ENCODE data around the gene STON2. TPM values are rescaled to one million over a fixed set of nuclear protein-coding genes. Genes with fewer than 3 reads are reported as not detected.

STON2 gene
- total and polyA plus RNA-seq, 2 of the 8 experiments (the other 6 are each of a cell fraction or from before 2014, with no cell fraction given) = 8.9 to 50.0 TPM

DNA sequence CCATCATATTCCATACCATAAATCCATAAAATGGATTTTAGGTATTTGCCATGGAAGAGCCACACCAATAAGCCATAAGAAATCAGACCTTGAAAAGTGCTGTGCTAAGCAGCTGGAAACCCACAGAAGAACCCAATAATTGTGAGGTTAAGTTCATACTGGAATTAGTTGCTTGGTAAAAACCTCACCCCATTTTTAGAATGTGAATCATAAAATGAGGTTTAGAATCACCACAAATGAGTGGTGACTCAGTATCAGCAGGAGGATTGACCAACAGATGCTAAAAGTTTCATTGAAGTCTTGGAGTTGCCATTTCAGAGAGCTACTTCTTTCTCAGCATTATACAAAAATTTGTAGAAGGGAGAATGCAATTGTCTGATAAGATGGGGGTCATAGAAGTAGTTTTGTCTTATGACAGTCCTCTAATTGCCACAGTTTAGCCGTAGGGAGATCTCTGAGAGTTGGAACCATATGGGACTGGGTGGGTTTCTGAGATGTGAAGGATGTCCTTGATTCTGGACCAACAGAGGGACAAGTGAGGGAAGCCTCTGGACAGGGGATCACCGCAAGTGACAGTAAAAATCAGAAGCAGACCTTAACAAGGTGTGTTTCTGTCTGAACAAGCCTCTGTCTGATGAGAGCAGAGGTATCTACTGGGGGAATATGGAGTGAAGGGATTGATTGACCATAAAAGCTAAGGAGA is 1.4 kb upstream of the STON2 start:
- Histone ChIP-seq H3K14ac (ENCODE audit: insufficient read length) (no peak overlapping the region), H3K4me2 (ENCODE audit: insufficient read depth in 1 of 2, low read depth in 2 of 2, low read length in 2 of 2) (no peak overlapping the region), H2BK12ac (ENCODE audit: low read depth, low read length) (no peak overlapping the region), H3K4ac (replicated peaks; ENCODE audit: insufficient read length, low read depth, low read length) (no peak overlapping the region), H3K79me2 (ENCODE audit: control insufficient read depth in 1 of 2, insufficient read depth in 2 of 2, low read length in 2 of 2) (0 out of 4 replicates have a peak, but pooled peaks cover 0 to 3% of the 10 kb centered on the region in 2 experiments), H2BK15ac (ENCODE audit: low read length) (no peak overlapping the region), H3K27ac (ENCODE audit: low read depth, low read length) (no peak overlapping the region), H2BK5ac (ENCODE audit: low read depth, low read length) (no peak overlapping the region), H3K9ac (replicated peaks in 1 of 4; ENCODE audit: extremely low read depth in 1 of 4, low read depth in 3 of 4, low read length in 3 of 4) (no peak overlapping the region), H3K56ac (replicated peaks; ENCODE audit: insufficient read length, low read depth, low read length) (no peak overlapping the region), H2AK5ac (ENCODE audit: low read depth, low read length) (no peak overlapping the region), H4K91ac (replicated peaks; ENCODE audit: insufficient read length, low read length) (no peak overlapping the region), H2BK120ac (replicated peaks; ENCODE audit: low read depth, low read length) (no peak overlapping the region), H3K23me2 (ENCODE audit: low read depth, low read length) (no peaks in the 10 kb centered on the region), H3K9me3 (ENCODE audit: insufficient read depth in 2 of 2, low read depth in 1 of 2, low read length in 1 of 2) (no peaks in the 10 kb centered on the region), H2BK20ac (ENCODE audit: low read length) (no peak overlapping the region), H3K79me1 (ENCODE audit: low read depth, low read length) (peaks cover 2% of the 10 kb centered on the region; the same call in 1 of the 2 replicates), H4K8ac (ENCODE audit: extremely low read depth, insufficient read depth, low read length) (no peak overlapping the region), H4K5ac (ENCODE audit: insufficient read length, low read depth, low read length) (no peak overlapping the region), H3K4me3 (ENCODE audit: extremely low read depth in 1 of 4, insufficient read depth in 2 of 4, low read depth in 3 of 4, low read length in 4 of 4) (no peak overlapping the region), H3K36me3 (ENCODE audit: control insufficient read depth in 2 of 4, insufficient read depth in 4 of 4, low read length in 3 of 4) (peaks cover 2 to 11% (median 5%) of the 10 kb centered on the region in 4 experiments; a peak in 4 of 8 replicates), H3K4me1 (replicated peaks in 1 of 4; ENCODE audit: control insufficient read depth in 3 of 4, insufficient read depth in 4 of 4, low read length in 3 of 4) (peaks cover 0 to 4% (median 0%) of the 10 kb centered on the region in 4 experiments; a peak in 1 of 7 replicates), H4K20me1 (replicated peaks in 1 of 2; ENCODE audit: control insufficient read depth in 1 of 2, insufficient read depth in 2 of 2, low read length in 2 of 2) (peaks cover 0 to 3% of the 10 kb centered on the region in 2 experiments), H3K23ac (ENCODE audit: insufficient read length) (no peak overlapping the region), H2AFZ (ENCODE audit: low read length) (no peak overlapping the region), H3K18ac (ENCODE audit: extremely low read depth, low read length) (no peak overlapping the region; the same call in 1 of the 2 replicates), H3K27me3 (replicated peaks in 1 of 4; ENCODE audit: control insufficient read depth in 3 of 4, extremely low read depth in 1 of 4, insufficient read depth in 3 of 4, low read length in 3 of 4) (no peaks in the 10 kb centered on the region)
- no peak for FAIRE-seq
- WGBS, 2 experiments (ENCODE audit: extremely low coverage in 1 of 2, insufficient coverage in 1 of 2, insufficient read length in 1 of 2, insufficient replicate concordance in 2 of 2, low coverage in 1 of 2, low lambda C conversion rate in 2 of 2, missing lambda C conversion rate in 1 of 2) = 88% methylated on average over 2 of the region's 2 CpGs; no CpG with 5 or more reads in 1 of the 2 experiments
- ChIA-PET CTCF (ENCODE audit: partially characterized antibody) (interaction anchor here (1.1 to 2.8 kb wide), 5 partner anchors 11 to 132 kb away, joined by 3 to 7 read pairs (median 4); no protein-coding TSS in a partner anchor), POLR2A (ENCODE audit: partially characterized antibody) (interaction anchor here (1.4 kb wide), 1 partner anchor 17 kb away, joined by 4 read pairs; no protein-coding TSS in a partner anchor)
- DNase-seq (ENCODE audit: low read depth in 1 of 2, low spot score in 2 of 2) = no peak
- TF ChIP-seq RAD21 (IDR thresholded peaks at IDR 0.05 in 1 of 2, conservative IDR thresholded peaks at IDR 0.05 in 1 of 2; ENCODE audit: low read depth in 2 of 2, low read length in 2 of 2) = no peak
- TF ChIP-seq, protein P1, sequence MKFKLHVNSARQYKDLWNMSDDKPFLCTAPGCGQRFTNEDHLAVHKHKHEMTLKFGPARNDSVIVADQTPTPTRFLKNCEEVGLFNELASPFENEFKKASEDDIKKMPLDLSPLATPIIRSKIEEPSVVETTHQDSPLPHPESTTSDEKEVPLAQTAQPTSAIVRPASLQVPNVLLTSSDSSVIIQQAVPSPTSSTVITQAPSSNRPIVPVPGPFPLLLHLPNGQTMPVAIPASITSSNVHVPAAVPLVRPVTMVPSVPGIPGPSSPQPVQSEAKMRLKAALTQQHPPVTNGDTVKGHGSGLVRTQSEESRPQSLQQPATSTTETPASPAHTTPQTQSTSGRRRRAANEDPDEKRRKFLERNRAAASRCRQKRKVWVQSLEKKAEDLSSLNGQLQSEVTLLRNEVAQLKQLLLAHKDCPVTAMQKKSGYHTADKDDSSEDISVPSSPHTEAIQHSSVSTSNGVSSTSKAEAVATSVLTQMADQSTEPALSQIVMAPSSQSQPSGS (IDR thresholded peaks at IDR 0.05; ENCODE audit: low read length) = no peak
- TF ChIP-seq CHD1 (IDR thresholded peaks at IDR 0.05; ENCODE audit: low read depth, low read length) = no peak
- no peak for TF ChIP-seq CREB1 (IDR thresholded peaks at IDR 0.05)
- TF ChIP-seq, protein P2, sequence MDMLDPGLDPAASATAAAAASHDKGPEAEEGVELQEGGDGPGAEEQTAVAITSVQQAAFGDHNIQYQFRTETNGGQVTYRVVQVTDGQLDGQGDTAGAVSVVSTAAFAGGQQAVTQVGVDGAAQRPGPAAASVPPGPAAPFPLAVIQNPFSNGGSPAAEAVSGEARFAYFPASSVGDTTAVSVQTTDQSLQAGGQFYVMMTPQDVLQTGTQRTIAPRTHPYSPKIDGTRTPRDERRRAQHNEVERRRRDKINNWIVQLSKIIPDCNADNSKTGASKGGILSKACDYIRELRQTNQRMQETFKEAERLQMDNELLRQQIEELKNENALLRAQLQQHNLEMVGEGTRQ (IDR thresholded peaks at IDR 0.05; ENCODE audit: low read length) = no peak
- TF ChIP-seq SIN3A (conservative IDR thresholded peaks at IDR 0.05 in 1 of 2, IDR thresholded peaks at IDR 0.05 in 1 of 2; ENCODE audit: low read depth in 1 of 2, low read length in 2 of 2) = no peak
- no peak for TF ChIP-seq SIX5 (IDR thresholded peaks at IDR 0.05; ENCODE audit: low read depth, low read length)
- TF ChIP-seq, protein P3, sequence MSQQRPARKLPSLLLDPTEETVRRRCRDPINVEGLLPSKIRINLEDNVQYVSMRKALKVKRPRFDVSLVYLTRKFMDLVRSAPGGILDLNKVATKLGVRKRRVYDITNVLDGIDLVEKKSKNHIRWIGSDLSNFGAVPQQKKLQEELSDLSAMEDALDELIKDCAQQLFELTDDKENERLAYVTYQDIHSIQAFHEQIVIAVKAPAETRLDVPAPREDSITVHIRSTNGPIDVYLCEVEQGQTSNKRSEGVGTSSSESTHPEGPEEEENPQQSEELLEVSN (IDR thresholded peaks at IDR 0.05) = no peak

All from H1 (cell line).